Stimulated activated CD8-positive, alpha-beta memory T cell treated with anti-CD3 and anti-CD28 coated beads, Interleukin-2, amount 100 ng/mL, for 48 hours (primary cell): ENCODE measurements around the gene ECHS1.
A peak's percentile ranks its signal among the peaks of the same experiment; 100 is the strongest.
"Not testable (repeated sequence)": the region's sequence is repeated elsewhere in the genome, so short reads cannot be mapped to it uniquely, and the experiment has no call there.

Source experiments
- DNase-seq, 2 donors: peaks; one replicate each; pipeline ENCODE4 v3.0.0-alpha.2; 2020; ENCODE audit warnings: low read depth in 2 of 2

The ECHS1 gene

GRCh38 chr10:133378251-133379096 is 5.3 kb upstream of the ECHS1 start:
- DNase-seq: peak; percentile 35 to 36

- no peak for DNase-seq
Observed at GRCh38 chr10:133377818-133378250, 4.7 kb upstream of the ECHS1 start.

- no peak for DNase-seq
Observed at GRCh38 chr10:133377025-133377817, 4.1 kb upstream of the ECHS1 start.

GRCh38 chr10:133376183-133376582 is 3.0 kb upstream of the ECHS1 start:
- not testable (repeated sequence) for DNase-seq

- DNase-seq: no peak
Observed at GRCh38 chr10:133375357-133376115, 2.4 kb upstream of the ECHS1 start.

GRCh38 chr10:133372507-133372906 is 647 bp downstream of the ECHS1 start:
- DNase-seq: no peak

GRCh38 chr10:133370030-133370786 is 2.9 kb downstream of the ECHS1 start:
- DNase-seq: no peak

GRCh38 chr10:133368153-133368552 is 5.0 kb downstream of the ECHS1 start:
- no peak for DNase-seq

GRCh38 chr10:133367461-133367860 is 5.7 kb downstream of the ECHS1 start:
- DNase-seq: not testable (repeated sequence)

GRCh38 chr10:133366751-133367150 is 6.4 kb downstream of the ECHS1 start:
- no peak for DNase-seq

GRCh38 chr10:133366130-133366478 is 7.0 kb downstream of the ECHS1 start:
- DNase-seq: no peak

GRCh38 chr10:133365461-133366129 is 7.6 kb downstream of the ECHS1 start:
- no peak for DNase-seq

GRCh38 chr10:133364645-133365431 is 8.3 kb downstream of the ECHS1 start:
- no peak for DNase-seq

- no peak for DNase-seq
Observed at GRCh38 chr10:133362846-133363245, 10.3 kb downstream of the ECHS1 start.

GRCh38 chr10:133361773-133362441 is 11.2 kb downstream of the ECHS1 start:
- DNase-seq: no peak

GRCh38 chr10:133361227-133361626 is 11.9 kb downstream of the ECHS1 start:
- no peak for DNase-seq

GRCh38 chr10:133359972-133360610 is 13.1 kb downstream of the ECHS1 start:
- no peak for DNase-seq

- DNase-seq: no peak
Observed at GRCh38 chr10:133359554-133359971, 13.6 kb downstream of the ECHS1 start.

GRCh38 chr10:133358925-133359310 is 14.2 kb downstream of the ECHS1 start:
- no peak for DNase-seq
